ENCODE data around the gene TUBA3E. TPM values are rescaled to one million over a fixed set of nuclear protein-coding genes. Genes with fewer than 3 reads are reported as not detected.
"Not testable (repeated sequence)": the region's sequence is repeated elsewhere in the genome, so short reads cannot be mapped to it uniquely, and the experiment has no call there.

The TUBA3E gene
- 1.2 TPM for total RNA-seq
- long read RNA-seq, partial matches to known transcripts, result 2 of 3 reads
- long read RNA-seq, other reads (novel, unspliced or antisense), result 1 of 3 reads

DNA sequence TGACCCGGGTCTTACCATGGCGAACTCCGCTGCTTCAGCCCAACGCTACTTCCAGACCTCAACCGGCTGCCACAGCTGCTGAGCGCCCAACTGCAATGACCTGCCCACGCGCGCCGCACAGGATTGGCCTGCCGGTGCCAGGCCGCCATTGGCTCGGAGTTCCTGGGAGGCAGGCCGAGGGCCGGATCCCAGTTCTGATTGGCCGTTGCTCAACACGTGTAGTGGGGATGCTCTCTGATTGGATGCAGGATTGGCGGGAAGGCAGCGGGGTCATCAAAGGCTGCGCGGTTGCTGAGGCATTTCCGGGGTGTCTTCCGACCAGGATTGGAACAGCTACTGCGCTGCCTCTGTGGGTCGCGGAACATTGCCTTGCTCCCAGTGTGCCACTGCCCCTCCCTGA lies at the start of gene TUBA3E:
Gene TUBA3E (minus strand): TSS at position 97 of the 400 bp plus-strand sequence. CDS start 79 bp downstream, at position 18.
- no peak for DNase-seq (ENCODE audit: low spot score)
- intact Hi-C loops (cut with DNase I), result no loop called here

DNA sequence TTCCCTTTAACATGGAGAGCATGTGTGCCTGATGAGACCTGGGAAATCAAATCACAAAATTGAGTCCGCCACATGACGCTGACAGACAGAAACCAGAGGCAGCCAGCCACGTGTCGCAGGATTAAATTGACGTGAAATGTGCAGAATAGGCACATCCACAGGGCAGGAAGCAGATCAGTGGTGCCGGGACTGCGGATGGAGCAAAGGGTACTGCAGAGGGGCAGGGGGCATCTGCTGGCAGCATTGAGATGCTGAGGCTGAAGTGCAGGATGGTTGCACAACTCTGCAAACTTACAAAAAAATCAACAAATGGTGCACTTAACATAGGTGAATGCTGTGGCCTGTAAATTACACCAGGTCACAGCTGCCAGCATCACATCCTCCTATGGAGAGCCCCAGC lies 48.2 kb upstream of the TUBA3E start:
- DNase-seq (ENCODE audit: low spot score), result no peak
- intact Hi-C loops (cut with DNase I), result no loop called here

- DNase-seq (ENCODE audit: low spot score), result no peak
- intact Hi-C loops (cut with DNase I), result no loop called here
Measured at GRCh38 chr2:130245976-130246375, 47.7 kb upstream of the TUBA3E start.

GRCh38 chr2:130243359-130243758 lies 45.1 kb upstream of the TUBA3E start:
- intact Hi-C loops (cut with DNase I), result no loop called here
- no peak for DNase-seq (ENCODE audit: low spot score)

- intact Hi-C loops (cut with DNase I), result no loop called here
- no peak for DNase-seq (ENCODE audit: low spot score)
Measured at GRCh38 chr2:130241041-130241707, 42.9 kb upstream of the TUBA3E start.

GRCh38 chr2:130239581-130239980 lies 41.3 kb upstream of the TUBA3E start:
- DNase-seq (ENCODE audit: low spot score); intact Hi-C loops (cut with DNase I): not testable (repeated sequence)

DNA sequence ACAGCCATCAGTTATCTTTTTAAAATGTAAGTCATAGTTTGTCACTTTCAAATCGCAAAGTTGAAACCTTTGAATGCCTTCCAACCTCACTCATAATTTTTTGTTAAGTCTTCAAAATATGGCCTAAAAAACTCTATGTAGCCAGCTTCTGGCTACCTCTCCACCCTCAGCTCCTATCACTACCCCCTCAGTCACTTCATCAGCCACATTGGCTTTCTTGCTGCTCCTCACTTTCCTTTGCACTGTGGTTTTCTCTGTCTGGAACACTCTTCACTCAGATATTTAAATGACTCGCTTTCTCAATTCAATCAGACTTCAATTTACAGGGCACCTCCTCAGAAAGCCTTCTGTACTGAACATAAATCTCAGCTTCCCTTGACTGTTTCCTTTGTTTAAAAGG lies 34.8 kb upstream of the TUBA3E start:
- intact Hi-C loops (cut with DNase I); DNase-seq (ENCODE audit: low spot score): not testable (repeated sequence)

GRCh38 chr2:130231656-130232055 lies 33.4 kb upstream of the TUBA3E start:
- no peak for DNase-seq (ENCODE audit: low spot score)
- intact Hi-C loops (cut with DNase I), result no loop called here

- intact Hi-C loops (cut with DNase I), result not testable (repeated sequence)
Measured at GRCh38 chr2:130230907-130231306, 32.7 kb upstream of the TUBA3E start.

GRCh38 chr2:130230376-130230775 lies 32.1 kb upstream of the TUBA3E start:
- intact Hi-C loops (cut with DNase I); DNase-seq (ENCODE audit: low spot score): not testable (repeated sequence)

More at GRCh38 chr2:130230907-130231306, 32.7 kb upstream of the TUBA3E start:
- not testable (repeated sequence) for DNase-seq (ENCODE audit: low spot score)

DNA sequence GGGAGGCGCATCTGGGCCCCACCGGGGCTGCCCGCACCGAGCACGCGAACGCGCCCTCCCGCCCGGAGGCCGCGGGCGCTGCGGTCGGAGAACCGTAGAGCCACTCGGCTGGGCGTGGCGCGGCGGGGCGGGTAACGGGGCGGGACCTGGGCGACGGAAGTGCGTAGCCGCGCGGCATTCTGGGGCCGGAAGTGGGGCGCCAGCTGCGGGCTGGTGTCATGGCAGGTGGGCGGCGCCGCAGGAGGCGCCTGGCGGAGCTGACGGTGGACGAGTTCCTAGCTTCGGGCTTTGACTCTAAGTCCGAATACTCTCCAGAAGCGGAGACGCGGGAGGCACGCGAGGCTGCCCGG lies 30.9 kb upstream of the TUBA3E start:
- DNase-seq (ENCODE audit: low spot score); intact Hi-C loops (cut with DNase I): not testable (repeated sequence)

GRCh38 chr2:130228467-130229160 lies 30.4 kb upstream of the TUBA3E start:
- intact Hi-C loops (cut with DNase I); DNase-seq (ENCODE audit: low spot score): not testable (repeated sequence)

- intact Hi-C loops (cut with DNase I); DNase-seq (ENCODE audit: low spot score): not testable (repeated sequence)
Measured at GRCh38 chr2:130228005-130228404, 29.8 kb upstream of the TUBA3E start.

GRCh38 chr2:130222523-130222922 lies 24.3 kb upstream of the TUBA3E start:
- intact Hi-C loops (cut with DNase I); DNase-seq (ENCODE audit: low spot score): not testable (repeated sequence)

DNA sequence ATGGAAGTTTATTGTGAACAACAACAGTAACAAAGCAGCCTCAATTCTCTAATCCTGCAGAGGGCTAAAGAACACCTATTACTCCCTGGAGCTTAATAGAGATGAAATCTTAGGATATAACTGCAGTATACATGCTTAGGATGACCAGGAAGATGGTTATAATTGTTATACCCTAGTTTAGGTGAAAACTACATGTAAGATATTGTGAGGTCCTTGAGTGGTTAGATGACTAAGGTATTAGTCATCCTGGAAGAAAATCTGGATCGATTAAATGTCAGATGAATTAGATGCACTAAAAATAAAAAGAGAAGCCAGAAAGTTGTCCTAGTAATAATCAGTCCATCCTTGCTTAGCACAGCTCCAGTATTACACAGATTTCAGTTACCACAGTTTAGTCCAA lies 22.3 kb upstream of the TUBA3E start:
- intact Hi-C loops (cut with DNase I); DNase-seq (ENCODE audit: low spot score): not testable (repeated sequence)

- intact Hi-C loops (cut with DNase I); DNase-seq (ENCODE audit: low spot score): not testable (repeated sequence)
Measured at GRCh38 chr2:130219147-130219546, 20.9 kb upstream of the TUBA3E start.

DNA sequence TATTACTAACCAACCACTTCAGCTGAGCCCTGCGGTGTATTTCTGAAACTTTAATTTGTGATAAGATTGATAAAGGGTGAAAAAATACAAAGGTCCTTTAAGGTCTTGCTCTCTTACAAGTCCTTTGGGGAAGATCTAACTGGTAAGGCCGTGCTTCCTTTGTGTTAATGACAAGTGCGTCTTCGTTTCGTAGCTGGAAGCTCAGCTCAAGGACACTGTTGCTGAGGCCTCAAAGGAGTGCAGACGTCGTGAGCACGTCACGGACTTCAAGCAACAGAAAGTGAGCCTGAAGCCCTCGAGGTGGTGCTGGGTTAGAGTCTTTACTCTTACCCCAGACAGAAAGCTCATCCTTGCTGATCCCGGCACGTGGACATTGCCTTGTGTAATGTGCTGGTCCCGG lies 8.8 kb upstream of the TUBA3E start:
- DNase-seq (ENCODE audit: low spot score), result not testable (repeated sequence)

GRCh38 chr2:130203150-130203549 lies 4.9 kb upstream of the TUBA3E start:
- DNase-seq (ENCODE audit: low spot score); intact Hi-C loops (cut with DNase I): not testable (repeated sequence)

More for the DNA sequence above, 8.8 kb upstream of the TUBA3E start:
- intact Hi-C loops (cut with DNase I), result not testable (repeated sequence)

GRCh38 chr2:130202518-130202917 lies 4.3 kb upstream of the TUBA3E start:
- intact Hi-C loops (cut with DNase I); DNase-seq (ENCODE audit: low spot score): not testable (repeated sequence)

- DNase-seq (ENCODE audit: low spot score); intact Hi-C loops (cut with DNase I): not testable (repeated sequence)
Measured at GRCh38 chr2:130196052-130196451, 2.2 kb downstream of the TUBA3E start.

Data from cardiac septum (tissue), 1 donor.